Head of caudate nucleus (tissue), 42 donors: ENCODE measurements around the gene KRT80.
A peak's percentile ranks its signal among the peaks of the same experiment; 100 is the strongest.
"Not testable (repeated sequence)": the region's sequence is repeated elsewhere in the genome, so short reads cannot be mapped to it uniquely, and the experiment has no call there.

Experiments used
- DNase-seq, 42 donors: peaks; one replicate each; pipeline versions ENCODE4 v3.0.0 to v3.0.0-alpha.2; 2020 to 2021; ENCODE audit warnings: mixed read lengths in 7 of 42
- intact Hi-C: fragments of 100-400 bp; cut with DNase I; formaldehyde crosslinking; loops from one replicate; pipeline ENCODE4 v1.15.0; 2022

The KRT80 gene

DNA sequence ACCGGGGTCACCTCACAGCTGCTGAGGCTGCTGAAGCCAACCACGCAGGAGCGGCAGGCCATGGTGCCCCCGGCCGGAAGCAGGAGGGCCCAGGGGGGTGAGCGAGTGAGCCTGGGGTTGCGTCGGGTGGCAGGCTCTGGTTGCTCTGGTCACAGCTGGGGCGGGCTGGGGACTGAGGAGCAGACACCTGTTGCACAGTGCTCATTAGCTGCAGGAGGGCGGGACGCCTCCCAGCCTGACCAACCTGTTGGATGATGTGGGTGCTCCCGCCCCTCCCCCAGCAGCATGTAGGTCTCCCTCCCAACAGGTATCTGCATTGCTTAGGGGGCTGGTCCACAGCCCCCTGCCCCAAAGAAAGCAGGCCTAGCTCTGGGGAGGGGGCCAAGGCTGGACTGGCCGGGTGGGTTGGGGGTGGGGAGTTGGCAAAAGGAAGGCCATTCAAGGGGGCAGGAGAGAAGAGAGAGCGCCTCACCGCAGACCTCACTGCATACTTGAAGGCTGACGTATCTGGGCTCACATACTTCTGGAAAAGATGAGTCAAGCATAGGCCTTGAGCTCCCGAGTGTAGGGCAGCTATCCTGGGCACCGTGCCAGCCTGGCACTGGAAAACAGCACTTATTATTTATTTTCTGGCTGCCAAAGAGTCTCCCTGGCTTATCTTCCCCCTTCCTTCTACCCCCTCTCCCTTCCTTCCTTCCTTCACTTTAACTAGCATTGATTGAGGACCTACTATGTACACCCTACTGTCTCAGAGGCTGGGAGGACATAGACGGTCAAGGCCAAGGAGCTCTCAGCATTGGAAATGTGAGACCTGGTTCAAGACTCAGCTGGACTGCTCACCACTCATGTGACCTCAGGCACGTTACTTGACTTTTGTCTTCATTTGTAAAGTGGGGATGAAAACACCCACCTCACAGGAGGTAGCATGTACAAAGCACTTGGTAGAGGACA is at the start of gene KRT80:
TSS of gene KRT80 (minus strand) at position 174 of the 951 bp plus-strand sequence. CDS start at position 62, 112 bp downstream.
- DNase-seq, result peak in 39 of 42 donors; percentile 19 to 84 (median 58)
- intact Hi-C loops, result no loop called here

- intact Hi-C loops, result no loop called here
- DNase-seq, result no peak
Measured at GRCh38 chr12:52241205-52241842, 49.5 kb upstream of the KRT80 start.

- DNase-seq, result peak in 1 of 42 donors; percentile 11
- intact Hi-C loops, result not testable (repeated sequence)
Measured at GRCh38 chr12:52240247-52240646, 48.4 kb upstream of the KRT80 start.

GRCh38 chr12:52239767-52240166 is 48.0 kb upstream of the KRT80 start:
- intact Hi-C loops, result no loop called here
- no peak for DNase-seq

DNA sequence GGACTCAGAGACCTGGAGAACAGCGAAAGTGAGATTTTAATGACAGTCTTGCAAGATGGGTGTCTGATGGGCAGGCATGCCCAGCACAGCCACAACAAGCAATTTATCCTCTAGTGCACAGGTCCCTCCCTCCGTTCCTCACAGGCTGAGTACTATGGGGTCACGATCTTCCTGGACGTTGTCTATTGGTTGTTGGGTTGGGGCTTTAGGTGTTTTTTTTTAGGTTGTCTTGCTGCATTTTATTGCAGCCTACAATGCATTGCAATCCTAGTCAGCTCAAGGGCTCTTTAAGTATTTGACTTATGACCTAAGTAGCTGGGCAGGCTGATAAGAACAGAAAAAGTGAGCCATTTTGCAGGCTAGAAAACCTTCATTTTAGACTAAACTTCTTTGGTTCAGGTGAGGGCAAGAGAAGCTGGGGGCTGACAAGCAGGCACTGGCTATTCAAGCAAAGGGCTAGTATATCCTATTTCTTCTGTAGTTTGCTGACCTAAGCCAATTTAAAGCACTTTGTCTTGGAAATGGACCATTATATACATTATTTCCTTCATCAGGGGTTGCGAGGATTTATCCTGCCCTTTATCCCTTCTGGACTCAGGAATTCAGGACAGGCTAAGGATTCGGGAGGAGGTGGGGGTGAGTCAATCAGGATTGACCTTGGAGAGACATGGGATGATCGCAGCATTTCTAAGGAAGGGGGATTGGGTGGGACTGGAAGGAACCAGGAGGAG is 47.3 kb upstream of the KRT80 start:
- no peak for DNase-seq
- intact Hi-C loops, result no loop called here

GRCh38 chr12:52238207-52238840 is 46.5 kb upstream of the KRT80 start:
- DNase-seq, result no peak
- intact Hi-C loops, result no loop called here

DNA sequence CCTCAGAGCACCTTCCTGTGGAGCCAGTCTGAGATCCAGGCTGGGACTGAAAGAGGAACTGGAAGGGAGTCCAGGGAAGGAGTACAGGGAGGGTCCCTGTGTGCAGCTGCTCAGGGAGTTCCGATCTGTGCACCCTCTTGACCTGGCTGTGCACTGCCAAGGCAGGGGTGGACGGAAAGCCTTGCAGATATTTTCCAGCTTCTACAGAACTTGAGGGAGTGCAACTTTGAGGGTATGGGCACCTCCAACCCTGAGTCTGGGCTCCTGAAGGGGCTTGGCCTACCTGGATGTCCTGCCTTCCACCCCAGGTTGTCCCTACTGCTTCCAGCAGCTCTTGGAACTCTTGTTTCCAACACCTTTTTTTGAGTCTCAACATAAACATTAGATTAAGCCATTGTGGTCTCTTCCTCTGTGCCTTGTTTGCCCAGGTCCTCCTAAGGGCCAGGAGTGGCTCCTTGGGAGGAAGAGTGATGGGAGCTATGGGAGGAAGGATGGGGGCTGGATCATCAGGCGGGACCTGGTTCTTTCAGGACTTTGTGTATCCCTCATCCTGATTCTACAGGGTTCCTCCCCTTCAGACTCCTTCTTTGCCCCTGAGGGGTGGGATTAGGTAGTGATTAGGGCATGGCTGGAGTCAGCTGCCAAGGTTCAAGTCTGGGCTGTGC is 44.7 kb upstream of the KRT80 start:
- intact Hi-C loops, result no loop called here
- no peak for DNase-seq

DNA sequence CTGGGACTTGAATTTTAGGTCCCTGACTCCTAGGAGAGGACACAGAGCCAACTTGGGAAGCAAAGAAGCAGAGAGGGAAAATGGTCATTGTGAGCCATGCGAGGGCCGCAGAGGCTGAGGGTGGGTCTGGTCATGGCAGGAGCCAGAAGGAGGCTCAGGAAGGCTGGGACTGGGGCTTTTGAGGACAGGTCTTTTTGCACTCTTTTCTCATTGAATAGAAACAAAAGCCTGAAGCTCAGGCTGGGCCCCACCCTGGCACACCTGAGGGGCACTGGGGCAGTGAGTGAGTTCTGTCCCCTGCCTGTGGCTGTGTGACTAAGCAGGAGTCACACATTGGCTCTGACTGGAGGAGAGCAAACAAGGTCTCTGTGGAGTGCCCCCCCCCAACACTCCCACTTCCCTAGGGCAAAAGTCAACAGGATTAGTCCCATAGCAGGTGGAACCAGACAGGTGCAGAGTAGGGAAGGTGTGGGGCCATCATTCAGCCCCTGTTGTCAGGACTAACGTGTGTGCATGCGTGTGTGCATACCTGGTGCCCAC is 44.1 kb upstream of the KRT80 start:
- intact Hi-C loops, result no loop called here
- DNase-seq, result no peak

DNA sequence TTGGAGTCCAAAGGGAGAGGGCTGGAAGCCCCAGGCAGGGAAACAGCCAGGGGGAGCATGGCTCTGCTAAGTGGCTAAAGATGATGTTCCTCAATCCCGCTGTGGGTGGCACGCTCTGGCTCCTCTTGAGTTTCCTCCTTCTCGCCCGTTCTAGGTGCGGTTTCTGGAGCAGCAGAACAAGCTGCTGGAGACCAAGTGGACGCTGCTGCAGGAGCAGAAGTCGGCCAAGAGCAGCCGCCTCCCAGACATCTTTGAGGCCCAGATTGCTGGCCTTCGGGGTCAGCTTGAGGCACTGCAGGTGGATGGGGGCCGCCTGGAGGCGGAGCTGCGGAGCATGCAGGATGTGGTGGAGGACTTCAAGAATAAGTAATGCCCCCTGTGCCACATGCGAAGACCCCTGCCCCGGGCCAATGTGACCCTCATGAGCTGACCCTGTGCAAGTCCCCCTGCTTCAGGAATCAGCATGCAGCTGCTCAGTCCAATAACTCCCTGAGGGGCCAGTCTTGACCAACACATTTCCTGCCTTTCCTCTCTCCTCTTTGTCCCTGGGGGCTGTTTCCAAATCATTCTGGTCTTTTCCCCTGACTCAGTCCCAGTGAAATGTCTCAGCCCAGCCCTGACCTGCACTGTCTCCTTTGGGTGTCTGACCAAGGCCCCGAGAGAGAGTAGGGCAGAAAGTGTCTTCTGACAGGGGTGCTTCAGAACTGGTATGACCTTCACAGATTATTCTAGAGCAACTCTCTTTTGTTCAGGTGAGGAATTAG is 43.4 kb upstream of the KRT80 start:
- intact Hi-C loops, result no loop called here
- DNase-seq, result no peak

DNA sequence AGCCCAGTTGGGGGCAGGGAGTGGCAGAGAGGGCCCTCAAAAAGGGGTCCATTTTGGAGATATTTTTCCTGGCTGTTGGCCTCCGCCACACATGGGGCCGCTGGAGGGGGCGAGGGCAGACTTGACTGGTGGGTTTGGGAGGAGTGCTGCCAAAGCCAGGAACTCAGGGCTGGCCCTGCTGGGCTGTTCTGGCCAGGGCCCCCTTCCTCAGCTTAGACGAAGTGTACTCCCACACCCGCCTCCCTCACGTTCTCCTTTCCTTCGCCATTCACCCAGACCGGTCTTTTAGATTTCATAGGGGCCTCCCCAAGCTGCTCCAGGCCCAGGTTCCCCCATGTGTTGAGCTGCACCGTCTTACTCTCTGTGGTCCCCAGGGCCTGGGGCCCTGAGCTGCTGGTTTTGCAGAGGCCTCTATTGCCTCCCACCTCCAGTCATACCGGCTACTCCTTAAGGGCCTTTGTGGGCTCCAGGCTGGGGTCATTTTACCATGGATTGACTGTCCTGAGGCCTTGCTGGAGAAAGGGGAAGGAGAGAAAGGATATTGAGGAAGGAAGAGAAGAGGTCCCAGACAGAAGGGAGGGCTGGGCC is 42.5 kb upstream of the KRT80 start:
- no peak for DNase-seq
- intact Hi-C loops, result no loop called here

DNA sequence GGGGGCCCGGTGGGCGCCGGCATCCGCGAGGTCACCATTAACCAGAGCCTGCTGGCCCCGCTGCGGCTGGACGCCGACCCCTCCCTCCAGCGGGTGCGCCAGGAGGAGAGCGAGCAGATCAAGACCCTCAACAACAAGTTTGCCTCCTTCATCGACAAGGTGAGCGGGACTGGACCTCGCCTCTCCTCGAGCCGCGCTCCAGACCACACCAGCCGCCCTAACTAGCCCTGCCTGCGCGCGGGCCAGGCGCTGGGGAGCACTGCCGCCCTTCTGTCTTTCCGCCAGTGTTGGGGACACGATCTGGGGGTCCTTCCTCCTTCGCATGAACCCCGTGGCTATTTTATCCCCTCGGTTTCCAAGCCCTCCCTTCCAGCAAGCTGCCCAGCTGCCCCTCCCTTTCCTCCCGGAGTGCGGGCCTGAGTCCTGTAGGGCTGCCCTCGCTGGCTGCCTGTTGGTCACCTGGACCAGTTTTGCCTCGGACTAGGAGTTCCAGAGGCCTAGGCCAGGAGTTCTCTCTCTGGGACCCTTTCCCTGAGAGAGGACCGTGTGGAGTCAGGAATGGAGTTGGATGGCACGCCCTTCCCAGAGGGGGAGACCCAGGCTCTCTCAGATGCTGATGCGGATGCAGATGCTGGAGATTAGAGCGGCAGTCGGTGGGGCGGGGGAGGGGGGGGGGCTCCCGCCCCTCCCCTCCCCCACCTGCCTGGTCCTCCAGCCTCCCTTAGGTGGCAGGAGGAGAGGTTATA is 41.8 kb upstream of the KRT80 start:
- no peak for DNase-seq
- intact Hi-C loops, result no loop called here

GRCh38 chr12:52232674-52233461 is 41.1 kb upstream of the KRT80 start, which contains the start of gene KRT7:
Gene KRT7 (plus strand): TSS chr12:52233243. CDS start chr12:52233297, 54 bp downstream.
- intact Hi-C loops, result no loop called here
- no peak for DNase-seq

DNA sequence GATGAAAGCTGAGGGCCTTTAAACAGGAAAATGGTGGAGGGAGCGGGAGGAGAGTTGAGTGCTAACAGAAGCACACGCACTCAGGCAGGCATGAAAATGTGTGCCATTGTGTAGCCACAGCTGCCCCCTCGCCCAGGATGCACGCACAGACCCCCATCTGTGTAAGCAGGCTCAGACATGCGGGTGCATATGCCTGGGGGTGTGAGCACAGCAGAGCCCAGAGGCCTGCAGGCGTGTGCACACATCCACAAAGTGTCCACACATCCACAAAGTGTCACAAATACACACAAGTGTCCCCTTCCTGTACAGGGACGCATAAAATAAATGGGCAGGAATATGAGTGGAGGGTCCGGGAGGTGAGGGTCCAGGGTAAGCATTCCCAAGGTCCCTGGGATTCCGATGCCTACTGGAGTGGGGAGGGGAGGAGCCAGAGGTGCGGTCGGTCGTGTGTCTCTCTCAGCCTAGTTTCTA is 40.4 kb upstream of the KRT80 start:
- intact Hi-C loops, result no loop called here
- DNase-seq, result no peak

DNA sequence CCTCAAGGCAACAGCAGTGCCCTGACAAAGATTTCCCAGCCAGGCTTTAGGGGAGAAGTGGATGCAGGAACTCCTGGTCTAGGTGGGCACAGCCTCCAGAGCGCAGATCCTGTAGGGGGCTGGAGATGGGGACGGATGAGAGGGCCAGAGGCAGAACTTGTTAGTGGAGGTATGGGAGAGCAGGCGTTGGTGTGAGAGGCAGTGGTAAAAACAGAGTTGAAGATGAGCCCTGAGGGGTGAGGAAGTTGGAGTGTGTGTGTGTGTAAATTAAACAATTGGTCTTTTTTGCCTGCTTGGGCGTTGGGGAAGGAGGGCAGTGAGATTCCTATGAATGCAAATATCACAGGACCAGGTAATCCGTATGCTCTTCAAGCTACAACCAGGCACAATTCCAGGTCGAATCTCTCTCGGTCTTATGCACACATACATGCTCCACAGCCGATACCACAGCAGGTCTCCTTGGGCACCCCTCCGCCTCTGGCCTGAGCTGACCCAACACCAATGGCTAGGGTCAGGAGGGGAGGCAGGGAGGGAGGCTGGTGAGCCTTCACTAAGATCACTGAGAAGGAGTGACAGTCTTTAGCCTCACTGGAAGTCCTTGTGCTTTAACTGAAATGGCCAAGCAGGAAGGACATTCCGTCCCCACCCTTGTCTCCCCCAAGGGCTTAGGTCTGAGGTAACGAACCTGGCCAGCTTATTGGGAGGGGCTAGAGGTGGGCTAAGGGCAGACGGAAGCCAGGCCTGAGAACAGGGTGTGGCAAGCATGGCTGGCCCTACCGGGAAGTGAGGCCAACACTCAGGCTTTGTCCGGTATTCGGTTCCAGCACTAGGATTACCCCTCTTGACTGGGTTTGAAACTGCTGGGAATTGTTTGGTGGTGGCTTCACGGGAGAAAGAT is 39.7 kb upstream of the KRT80 start:
- DNase-seq, result no peak
- intact Hi-C loops, result no loop called here
